HAP-1 (cell line): ENCODE measurements around the gene TOGARAM2.

Source experiments
- DNase-seq, 2 experiments: peaks; one replicate each; pipeline ENCODE4 v3.0.0-alpha.2; 2016 to 2020; ENCODE audit warnings: low spot score in 2 of 2
- H3K27me3 ChIP-seq: fragments of 250-450 bp; sonication (Bioruptor Pico); 2 replicates; pipeline ENCODE4 v1.5.1; 2020; ENCODE audit warnings: low read depth, mild to moderate bottlenecking, moderate library complexity
- H3K36me3 ChIP-seq: fragments of 250-450 bp; sonication (Bioruptor Pico); replicated peaks from 2 replicates; pipeline ENCODE4 v1.5.1; 2020; ENCODE audit warnings: mild to moderate bottlenecking
- H3K4me1 ChIP-seq: fragments of 250-450 bp; sonication (Bioruptor Pico); 2 replicates; pipeline ENCODE4 v1.5.1; 2020; ENCODE audit warnings: mild to moderate bottlenecking
- H3K4me3 ChIP-seq: fragments of 250-450 bp; sonication (Bioruptor Pico); 2 replicates; pipeline ENCODE4 v1.5.1; 2020; ENCODE audit warnings: mild to moderate bottlenecking, moderate library complexity
- H3K9me3 ChIP-seq: fragments of 250-450 bp; sonication (Bioruptor Pico); 2 replicates; pipeline ENCODE4 v1.5.1; 2020; ENCODE audit warnings: mild to moderate bottlenecking, moderate library complexity
- in situ Hi-C: fragments of 300-500 bp; cut with MboI; formaldehyde crosslinking; loops from 3 replicates; pipeline ENCODE4 v1.14.3; 2020; ENCODE audit warnings: low sequenced_read_pairs, inconsistent platforms, mixed read lengths

TOGARAM2 gene

DNA sequence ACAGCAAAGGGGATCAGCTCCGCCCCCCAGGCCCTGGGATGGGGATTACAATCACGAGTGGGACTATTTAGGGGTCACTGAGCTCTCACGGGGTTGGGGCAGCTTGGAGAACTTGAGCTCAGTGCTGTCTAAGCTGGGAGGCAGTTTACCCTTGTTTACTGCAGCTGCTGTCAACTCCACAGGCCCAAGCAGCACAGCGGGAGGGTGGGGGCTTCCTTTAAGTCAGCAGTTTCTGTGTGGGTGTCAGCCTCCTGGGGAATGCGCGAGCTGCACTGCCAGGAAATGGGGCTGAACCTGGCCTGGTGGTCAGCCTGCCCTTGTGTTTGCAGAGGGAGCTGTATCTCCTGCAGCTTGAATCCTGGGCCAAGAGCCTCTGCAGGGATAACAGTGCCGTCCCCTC, 29.8 kb downstream of the TOGARAM2 start:
- Histone ChIP-seq H3K4me3 (no peak overlapping the region), H3K9me3 (no peaks in the 10 kb centered on the region), H3K4me1 (no peaks in the 10 kb centered on the region), H3K27me3 (no peaks in the 10 kb centered on the region), H3K36me3 (no peaks in the 10 kb centered on the region)
- DNase-seq: no peak
- in situ Hi-C loops: no loop called here

GRCh38 chr2:29011418-29012060, 30.4 kb downstream of the TOGARAM2 start:
- no peak overlapping the region for H3K4me3 ChIP-seq
- H3K27me3 ChIP-seq: no peaks in the 10 kb centered on the region
- no peaks in the 10 kb centered on the region for H3K4me1 ChIP-seq
- no peaks in the 10 kb centered on the region for H3K36me3 ChIP-seq
- in situ Hi-C loops: no loop called here
- no peak for DNase-seq
- no peaks in the 10 kb centered on the region for H3K9me3 ChIP-seq

GRCh38 chr2:29012211-29012681, 31.1 kb downstream of the TOGARAM2 start:
- in situ Hi-C loops: no loop called here
- Histone ChIP-seq H3K4me1 (no peaks in the 10 kb centered on the region), H3K36me3 (no peaks in the 10 kb centered on the region), H3K9me3 (no peaks in the 10 kb centered on the region), H3K27me3 (no peaks in the 10 kb centered on the region), H3K4me3 (no peak overlapping the region)
- DNase-seq: no peak

DNA sequence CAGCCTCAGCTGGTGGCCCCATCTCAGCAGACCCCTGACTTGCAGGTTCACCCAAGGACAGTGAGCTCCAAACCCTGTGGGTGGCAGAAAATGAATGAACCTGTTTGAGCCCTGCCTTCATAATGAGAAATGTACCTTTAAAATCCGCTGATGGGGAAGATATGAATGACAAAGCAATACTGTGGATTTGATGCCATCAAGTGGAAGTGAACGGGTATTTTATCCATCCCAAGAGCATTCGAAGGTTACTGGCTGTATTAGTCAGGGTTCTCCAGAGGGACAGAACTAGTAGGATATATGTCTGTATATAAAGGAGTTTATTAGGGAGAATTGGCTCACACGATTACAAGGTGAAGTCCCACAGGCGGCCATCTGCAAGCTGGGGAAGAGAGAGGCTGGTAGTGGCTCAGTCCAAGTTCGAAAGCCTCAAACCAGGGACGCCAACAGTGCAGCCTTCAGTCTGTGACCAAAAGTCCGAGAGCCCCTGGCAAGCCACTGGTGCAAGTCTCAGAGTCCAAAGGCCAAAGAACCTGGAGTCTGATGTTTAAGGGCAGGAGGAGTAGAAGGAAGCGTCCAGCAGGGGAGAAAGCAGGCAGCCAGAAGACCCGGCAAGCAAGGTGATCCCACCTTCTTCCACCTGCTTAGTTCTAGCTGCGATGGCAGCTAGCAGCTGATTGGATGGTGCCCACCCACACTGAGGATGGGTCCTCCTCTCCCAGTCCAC, 32.1 kb downstream of the TOGARAM2 start:
- DNase-seq: no peak
- Histone ChIP-seq H3K27me3 (no peaks in the 10 kb centered on the region), H3K4me3 (no peak overlapping the region), H3K4me1 (no peaks in the 10 kb centered on the region), H3K9me3 (no peaks in the 10 kb centered on the region), H3K36me3 (no peaks in the 10 kb centered on the region)
- in situ Hi-C loops: no loop called here

DNA sequence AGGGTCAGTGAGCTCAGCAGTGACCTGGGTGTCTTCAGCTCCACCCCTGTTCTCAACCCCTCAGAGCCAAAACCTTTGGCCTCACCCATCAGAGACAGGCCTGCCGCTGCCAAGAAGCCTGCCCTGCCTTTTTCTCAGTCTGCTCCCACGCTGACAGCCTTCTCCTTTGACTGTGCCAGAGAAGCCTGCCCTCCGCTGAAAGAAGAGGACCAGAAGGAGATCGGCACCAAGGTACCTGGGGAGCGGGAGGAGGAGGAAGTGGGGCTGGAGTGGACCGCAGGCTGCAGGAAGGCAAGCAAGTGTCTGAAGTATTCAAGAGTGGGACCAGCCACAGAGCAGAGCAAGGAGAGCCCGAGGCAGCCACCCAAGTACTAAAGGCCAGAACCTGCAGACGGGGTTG, 33.2 kb downstream of the TOGARAM2 start:
- Histone ChIP-seq H3K4me3 (no peak overlapping the region), H3K27me3 (no peaks in the 10 kb centered on the region), H3K9me3 (no peaks in the 10 kb centered on the region), H3K4me1 (no peaks in the 10 kb centered on the region), H3K36me3 (no peaks in the 10 kb centered on the region)
- in situ Hi-C loops: no loop called here
- DNase-seq: no peak

- in situ Hi-C loops: no loop called here
- H3K27me3 ChIP-seq: no peaks in the 10 kb centered on the region
- DNase-seq: no peak
- H3K4me1 ChIP-seq: no peaks in the 10 kb centered on the region
- H3K36me3 ChIP-seq: no peaks in the 10 kb centered on the region
- no peaks in the 10 kb centered on the region for H3K9me3 ChIP-seq
- no peak overlapping the region for H3K4me3 ChIP-seq
Measured at GRCh38 chr2:29014811-29015421, 33.8 kb downstream of the TOGARAM2 start.

- DNase-seq: no peak
- no peak overlapping the region for H3K4me3 ChIP-seq
- no peaks in the 10 kb centered on the region for H3K27me3 ChIP-seq
- no peaks in the 10 kb centered on the region for H3K36me3 ChIP-seq
- in situ Hi-C loops: no loop called here
- no peaks in the 10 kb centered on the region for H3K9me3 ChIP-seq
- H3K4me1 ChIP-seq: no peaks in the 10 kb centered on the region
Measured at GRCh38 chr2:29015701-29016470, 34.8 kb downstream of the TOGARAM2 start.

DNA sequence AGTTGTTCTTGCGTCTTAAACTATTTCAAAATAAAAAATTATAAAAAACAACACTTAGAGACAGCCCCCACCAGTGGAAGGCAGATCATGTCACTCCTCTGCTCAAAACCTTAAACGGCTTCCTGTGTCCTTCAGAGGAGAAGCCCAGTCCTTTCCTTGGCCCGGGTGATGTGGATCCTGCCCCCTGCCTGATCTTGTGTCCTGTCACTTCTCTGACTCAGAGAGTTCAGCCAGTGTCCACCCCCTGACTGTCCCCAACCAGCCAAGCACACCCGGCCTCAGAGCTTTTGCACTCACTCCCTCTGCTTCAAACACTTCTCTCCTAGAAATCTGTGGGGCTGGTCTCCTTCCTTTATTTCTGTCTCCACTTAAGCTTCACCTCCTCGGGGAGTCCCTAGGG, 35.4 kb downstream of the TOGARAM2 start:
- Histone ChIP-seq H3K9me3 (no peaks in the 10 kb centered on the region), H3K4me3 (no peak overlapping the region), H3K4me1 (no peaks in the 10 kb centered on the region), H3K27me3 (no peaks in the 10 kb centered on the region), H3K36me3 (no peaks in the 10 kb centered on the region)
- no peak for DNase-seq
- in situ Hi-C loops: no loop called here

GRCh38 chr2:29017716-29018435, 36.8 kb downstream of the TOGARAM2 start:
- DNase-seq: no peak
- H3K9me3 ChIP-seq: no peaks in the 10 kb centered on the region
- no peak overlapping the region for H3K4me3 ChIP-seq

DNA sequence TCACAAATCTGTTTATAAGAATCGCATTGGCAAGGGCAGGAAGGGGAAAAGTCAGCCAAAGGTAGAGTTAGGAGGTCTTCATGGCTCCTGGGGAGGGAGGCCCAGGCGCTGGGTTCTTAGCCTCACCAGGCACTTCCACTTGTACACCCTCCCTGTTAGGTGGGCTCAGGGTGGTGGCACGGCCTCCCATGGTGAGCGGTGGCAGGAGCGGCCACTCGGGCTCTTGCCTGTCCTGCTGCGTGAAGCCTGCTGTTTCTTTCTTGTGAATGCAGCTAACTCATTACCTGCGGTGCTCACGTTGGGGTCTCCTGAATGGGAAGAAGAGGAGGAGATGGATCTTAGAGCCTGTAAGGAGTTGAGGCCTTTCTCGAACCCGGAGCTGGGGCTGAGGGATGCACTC, 40.8 kb downstream of the TOGARAM2 start:
- Histone ChIP-seq H3K27me3 (no peaks in the 10 kb centered on the region), H3K4me1 (no peaks in the 10 kb centered on the region), H3K4me3 (no peak overlapping the region), H3K36me3 (no peaks in the 10 kb centered on the region), H3K9me3 (no peaks in the 10 kb centered on the region)
- in situ Hi-C loops: no loop called here
- DNase-seq: no peak

More at GRCh38 chr2:29017716-29018435, 36.8 kb downstream of the TOGARAM2 start:
- H3K27me3 ChIP-seq: no peaks in the 10 kb centered on the region
- no peaks in the 10 kb centered on the region for H3K4me1 ChIP-seq
- in situ Hi-C loops: no loop called here
- no peaks in the 10 kb centered on the region for H3K36me3 ChIP-seq

DNA sequence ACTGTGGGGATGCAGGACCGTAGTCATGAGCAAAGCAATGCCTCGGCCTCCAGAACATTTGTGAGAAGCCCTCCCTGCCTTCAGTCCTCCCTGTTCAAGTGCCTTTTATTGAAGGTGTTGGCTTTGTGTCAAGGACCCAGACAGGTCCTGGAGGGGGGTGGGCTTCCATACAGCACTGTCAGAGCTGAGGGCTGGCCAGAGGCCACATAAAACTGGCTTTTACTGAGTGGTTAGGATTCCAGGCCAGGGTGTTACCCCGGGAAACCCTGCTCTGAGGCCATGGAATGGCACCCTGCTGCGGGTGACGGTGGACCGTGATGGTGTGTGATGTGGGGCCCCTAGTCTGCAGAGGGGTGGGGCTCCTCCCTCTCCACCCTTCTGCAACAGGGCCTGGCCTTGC, 41.6 kb downstream of the TOGARAM2 start:
- H3K27me3 ChIP-seq: no peaks in the 10 kb centered on the region
- in situ Hi-C loops: no loop called here
- DNase-seq: no peak
- no peaks in the 10 kb centered on the region for H3K9me3 ChIP-seq
- H3K4me1 ChIP-seq: no peaks in the 10 kb centered on the region
- no peak overlapping the region for H3K4me3 ChIP-seq
- no peaks in the 10 kb centered on the region for H3K36me3 ChIP-seq

DNA sequence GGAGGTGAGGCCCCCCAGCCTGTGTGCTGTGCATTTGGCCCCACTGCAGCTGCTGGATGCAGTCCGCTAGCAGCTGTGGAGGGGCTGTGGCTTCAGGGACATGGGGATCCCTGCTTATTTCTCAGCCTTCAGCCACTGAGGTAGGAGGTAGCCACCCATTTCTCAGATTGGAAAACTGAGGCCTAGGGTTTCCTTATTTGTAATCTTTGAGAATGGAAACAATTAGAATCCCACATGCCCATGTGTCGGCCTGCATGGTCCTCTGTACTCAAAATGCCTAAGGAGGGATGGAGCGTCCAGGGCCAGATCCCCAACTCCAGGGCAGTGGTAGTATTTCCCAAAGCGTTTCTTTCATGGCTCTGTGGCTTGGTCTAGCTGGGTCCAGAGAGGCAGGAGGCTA, 42.1 kb downstream of the TOGARAM2 start:
- Histone ChIP-seq H3K9me3 (no peaks in the 10 kb centered on the region), H3K27me3 (no peaks in the 10 kb centered on the region), H3K4me1 (no peaks in the 10 kb centered on the region), H3K36me3 (no peaks in the 10 kb centered on the region), H3K4me3 (no peak overlapping the region)
- no peak for DNase-seq
- in situ Hi-C loops: no loop called here

GRCh38 chr2:29024882-29025430, 43.9 kb downstream of the TOGARAM2 start:
- DNase-seq: no peak
- no peaks in the 10 kb centered on the region for H3K4me1 ChIP-seq
- H3K27me3 ChIP-seq: no peaks in the 10 kb centered on the region
- in situ Hi-C loops: no loop called here
- H3K4me3 ChIP-seq: no peak overlapping the region
- no peaks in the 10 kb centered on the region for H3K9me3 ChIP-seq
- H3K36me3 ChIP-seq: no peaks in the 10 kb centered on the region
